Endothelial cell of umbilical vein (primary cell): ENCODE results near the gene LOXHD1. TPM values are rescaled to one million over a fixed set of nuclear protein-coding genes. Genes with fewer than 3 reads are reported as not detected.

Source experiments
- BruUV-seq: library from RNA; stranded (reverse); fragments of 400-500 nt; replicated peaks from 2 replicates; lab custom pipeline; 2021; lab: Mats Ljungman, UMichigan
- CTCF ChIA-PET: fragments of 300-600, 350-600 bp; sonication (Branson Sonifier 250); formaldehyde crosslinking; loops from one replicate; lab custom pipeline; 2021; ENCODE audit warnings: antibody characterized with exemption, inconsistent platforms; lab: Charles Lee
- POLR2A ChIA-PET: fragments of 300-600, 350-600 bp; sonication (Branson Sonifier 250); formaldehyde crosslinking; loops from one replicate; lab custom pipeline; 2021; ENCODE audit warnings: antibody characterized with exemption, inconsistent platforms; lab: Charles Lee
- DNase-seq: peaks from one replicate; pipeline ENCODE4 v3.0.0-alpha.2; 2011; ENCODE audit warnings: low read depth, low spot score
- FAIRE-seq: peaks from 2 replicates; lab custom pipeline; 2011; peaks lifted over from hg19 to GRCh38; lab: Jason Lieb, UNC
- H2AFZ ChIP-seq: 2 replicates; pipeline ENCODE4 v1.6.0; 2012; ENCODE audit warnings: low read depth, low read length, control low read depth, inconsistent platforms
- H3K27ac ChIP-seq: 2 replicates; pipeline ENCODE4 v1.5.1; 2011; ENCODE audit warnings: low read depth, mild to moderate bottlenecking, control low read depth, low read length, moderate library complexity; ENCODE audit not compliant: insufficient read depth
- H3K27me3 ChIP-seq, 2 experiments: 2 replicates each; pipeline versions ENCODE4 v1.6.0 to v1.6.1; 2011; ENCODE audit warnings: low read length in 2 of 2, mixed read lengths in 1 of 2; ENCODE audit not compliant: control insufficient read depth in 2 of 2, insufficient read depth in 2 of 2
- H3K36me3 ChIP-seq, 2 experiments: 2 replicates in 1 of 2; 3 replicates in 1 of 2; pipeline ENCODE4 v1.5.1; 2011; ENCODE audit warnings: low read length in 2 of 2, mild to moderate bottlenecking in 1 of 2, moderate library complexity in 1 of 2; ENCODE audit not compliant: control insufficient read depth in 2 of 2, insufficient read depth in 2 of 2; ENCODE audit errors: extremely low read depth in 1 of 2
- H3K4me1 ChIP-seq: 3 replicates; pipeline ENCODE4 v1.5.1; 2011; ENCODE audit warnings: mild to moderate bottlenecking, low read length; ENCODE audit not compliant: control insufficient read depth, insufficient read depth; ENCODE audit errors: extremely low read depth
- H3K4me2 ChIP-seq: 2 replicates; pipeline ENCODE4 v1.6.1; 2011; ENCODE audit warnings: low read length, control low read depth, mixed read lengths; ENCODE audit not compliant: insufficient read depth
- H3K4me3 ChIP-seq, 3 experiments: fragments of 200-600 bp in 1 of 3; sonication (generic), shearing (Covaris generic) in 1 of 3; replicated peaks in 1 of 3; 2 replicates each; pipeline ENCODE4 v1.5.1; 2011 to 2016; ENCODE audit warnings: control low read depth in 3 of 3, low read length in 3 of 3, mild to moderate bottlenecking in 2 of 3, inconsistent platforms in 1 of 3, low read depth in 1 of 3, moderate library complexity in 1 of 3; ENCODE audit not compliant: insufficient read depth in 1 of 3
- H3K79me2 ChIP-seq: 2 replicates; pipeline ENCODE4 v1.6.0; 2012; ENCODE audit warnings: low read length, inconsistent platforms; ENCODE audit not compliant: control insufficient read depth, insufficient read depth
- H3K9ac ChIP-seq: replicated peaks from 2 replicates; pipeline ENCODE3; 2011; ENCODE audit warnings: low read length, control low read depth; ENCODE audit not compliant: insufficient read depth; ENCODE audit errors: extremely low read depth
- H3K9me1 ChIP-seq: replicated peaks from 3 replicates; pipeline ENCODE4 v1.6.0; 2011; ENCODE audit warnings: mild to moderate bottlenecking, low read length; ENCODE audit not compliant: control insufficient read depth, insufficient read depth; ENCODE audit errors: extremely low read depth
- H3K9me3 ChIP-seq: replicated peaks from 2 replicates; pipeline ENCODE4 v1.5.1; 2012; ENCODE audit warnings: low read length, inconsistent platforms; ENCODE audit not compliant: control insufficient read depth, insufficient read depth
- H4K20me1 ChIP-seq: replicated peaks from 2 replicates; pipeline ENCODE3; 2011; ENCODE audit warnings: mild to moderate bottlenecking, low read length; ENCODE audit not compliant: control insufficient read depth, insufficient read depth; ENCODE audit errors: extremely low read depth
- EZH2 ChIP-seq: IDR thresholded peaks from 2 replicates; pipeline ENCODE4 v1.6.1; 2012; ENCODE audit warnings: borderline replicate concordance, low read depth, mild to moderate bottlenecking, moderate library complexity, low read length, inconsistent platforms; ENCODE audit not compliant: severe bottlenecking
- FOS ChIP-seq: IDR thresholded peaks from 2 replicates; pipeline ENCODE4 v1.6.1; 2011; ENCODE audit warnings: mild to moderate bottlenecking, low read length, moderate library complexity, borderline replicate concordance; ENCODE audit not compliant: insufficient read depth
- GATA2 ChIP-seq: IDR thresholded peaks from 2 replicates; pipeline ENCODE4 v1.7.0; 2011; ENCODE audit warnings: low read depth, mild to moderate bottlenecking, moderate library complexity, mixed read lengths, low read length; ENCODE audit not compliant: insufficient read length, insufficient read depth
- JUN ChIP-seq: IDR thresholded peaks from 2 replicates; pipeline ENCODE4 v1.6.1; 2011; ENCODE audit warnings: borderline replicate concordance, low read depth; ENCODE audit not compliant: insufficient read length, insufficient read depth
- MYC ChIP-seq: IDR thresholded peaks from one replicate; pipeline ENCODE4 v1.6.1; 2011; ENCODE audit warnings: mild to moderate bottlenecking, low read depth, low read length
- POLR2A ChIP-seq: IDR thresholded peaks from 2 replicates; pipeline ENCODE4 v1.6.1; 2012; ENCODE audit warnings: low read depth, mild to moderate bottlenecking, control low read depth, low read length
- POLR2AphosphoS5 ChIP-seq: IDR thresholded peaks from 2 replicates; pipeline ENCODE4 v1.6.1; 2012; ENCODE audit warnings: low read depth, mild to moderate bottlenecking, control low read depth, low read length, moderate library complexity; ENCODE audit not compliant: insufficient read depth
- dilution Hi-C: fragments of 300-500 bp; cut with MboI; formaldehyde crosslinking; loops from one replicate; pipeline ENCODE4 v1.15.0; 2019; ENCODE audit warnings: low sequenced_read_pairs; ENCODE audit not compliant: extremely low pct_ligation_motif_present
- intact Hi-C: fragments of 100-400 bp; cut with micrococcal nuclease; formaldehyde crosslinking; loops from one replicate; pipeline ENCODE4 v1.10.0; 2022
- polyA plus RNA-seq, 4 experiments: library from polyadenylated mRNA; depleted of rRNA in 3 of 4; stranded (reverse) in 3 of 4; unstranded in 1 of 4; fragments of >200 nt; gene quantifications; 2 replicates each; pipeline versions ENCODE4 v1.2.1 to v1.2.3, GENCODE V29; 2011 to 2012; ENCODE audit warnings: missing spikeins in 1 of 4
- total RNA-seq: library from RNA; stranded (reverse); gene quantifications from 2 replicates; pipeline ENCODE4 v1.2.3, GENCODE V29; 2021
- TF ChIP-seq, protein P1 (sequence below), 2 donors: IDR thresholded peaks; 1 replicate in 1 of 2; 2 replicates in 1 of 2; pipeline ENCODE4 v1.5.1; 2011; ENCODE audit warnings: low read length in 2 of 2, mild to moderate bottlenecking in 2 of 2, moderate library complexity in 2 of 2, control low read depth in 1 of 2, inconsistent platforms in 1 of 2, low read depth in 1 of 2; ENCODE audit not compliant: insufficient read depth in 1 of 2; ENCODE audit errors: extremely low read depth in 1 of 2

The LOXHD1 gene
- total and polyA plus RNA-seq, 2 donors (not counting 3 experiments of a cell fraction or from before 2014, with no cell fraction given), result not detected

DNA sequence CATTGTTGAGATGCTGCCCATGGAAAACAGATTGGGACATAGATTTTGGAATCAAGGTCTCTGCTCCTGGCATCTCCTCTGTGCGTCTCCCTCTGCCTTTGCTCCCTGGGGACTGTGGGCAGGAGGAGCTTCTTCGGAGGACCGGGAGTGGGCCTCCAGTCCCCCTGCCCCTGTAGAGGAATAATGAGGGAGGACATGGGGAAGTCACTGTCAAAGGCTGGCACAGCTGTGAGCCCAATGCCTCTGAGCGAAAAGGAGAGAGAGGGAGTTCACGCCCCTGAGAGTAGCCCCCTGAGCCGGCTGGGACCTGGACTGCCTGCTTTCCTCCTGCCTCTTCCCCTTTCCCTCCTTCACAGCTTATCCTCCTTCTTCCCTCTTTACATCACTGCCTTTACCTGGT lies 195.0 kb downstream of the LOXHD1 start:
- H3K4me2 ChIP-seq, result no peak overlapping the region
- CTCF ChIA-PET, result interaction anchor here (1.0 kb wide), 1 partner anchor 20 kb away, joined by 5 read pairs; no protein-coding TSS in a partner anchor
- POLR2A ChIA-PET, result no interaction called here
- DNase-seq, result no peak
- H3K79me2 ChIP-seq, result no peaks in the 10 kb centered on the region
- no peaks in the 10 kb centered on the region for H3K27me3 ChIP-seq
- dilution Hi-C loops, result no loop called here
- H3K27ac ChIP-seq, result no peak overlapping the region
- intact Hi-C loops, result no loop called here
- no peak overlapping the region for H3K4me3 ChIP-seq
- BruUV-seq, result no TSS peak
- H3K4me1 ChIP-seq, result no peaks in the 10 kb centered on the region
- no peaks in the 10 kb centered on the region for H3K9me1 ChIP-seq
- no peak for FAIRE-seq
- H4K20me1 ChIP-seq, result no peaks in the 10 kb centered on the region
- H2AFZ ChIP-seq, result no peak overlapping the region
- H3K9ac ChIP-seq, result no peak overlapping the region
- H3K9me3 ChIP-seq, result no peaks in the 10 kb centered on the region
- TF ChIP-seq POLR2AphosphoS5, result no peak
- TF ChIP-seq EZH2, result no peak
- TF ChIP-seq, protein P1, sequence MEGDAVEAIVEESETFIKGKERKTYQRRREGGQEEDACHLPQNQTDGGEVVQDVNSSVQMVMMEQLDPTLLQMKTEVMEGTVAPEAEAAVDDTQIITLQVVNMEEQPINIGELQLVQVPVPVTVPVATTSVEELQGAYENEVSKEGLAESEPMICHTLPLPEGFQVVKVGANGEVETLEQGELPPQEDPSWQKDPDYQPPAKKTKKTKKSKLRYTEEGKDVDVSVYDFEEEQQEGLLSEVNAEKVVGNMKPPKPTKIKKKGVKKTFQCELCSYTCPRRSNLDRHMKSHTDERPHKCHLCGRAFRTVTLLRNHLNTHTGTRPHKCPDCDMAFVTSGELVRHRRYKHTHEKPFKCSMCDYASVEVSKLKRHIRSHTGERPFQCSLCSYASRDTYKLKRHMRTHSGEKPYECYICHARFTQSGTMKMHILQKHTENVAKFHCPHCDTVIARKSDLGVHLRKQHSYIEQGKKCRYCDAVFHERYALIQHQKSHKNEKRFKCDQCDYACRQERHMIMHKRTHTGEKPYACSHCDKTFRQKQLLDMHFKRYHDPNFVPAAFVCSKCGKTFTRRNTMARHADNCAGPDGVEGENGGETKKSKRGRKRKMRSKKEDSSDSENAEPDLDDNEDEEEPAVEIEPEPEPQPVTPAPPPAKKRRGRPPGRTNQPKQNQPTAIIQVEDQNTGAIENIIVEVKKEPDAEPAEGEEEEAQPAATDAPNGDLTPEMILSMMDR (IDR thresholded peaks at IDR 0.05; ENCODE audit: extremely low read depth in 1 of 2, insufficient read depth in 1 of 2, low read depth in 1 of 2, low read length in 2 of 2), result no peak
- no peak for TF ChIP-seq GATA2
- TF ChIP-seq MYC, result no peak
- TF ChIP-seq JUN, result no peak
- no peak for TF ChIP-seq POLR2A
- no peak for TF ChIP-seq FOS
- H3K36me3 ChIP-seq, result no peaks in the 10 kb centered on the region
